Measurements from ENCODE around the gene CYB561D1.

- TF ChIP-seq POLR2A (IDR thresholded peaks at IDR 0.05): no peak
- TF ChIP-seq CTCF (IDR thresholded peaks at IDR 0.05): no peak
Observed at GRCh38 chr1:109500941-109501381, 7.1 kb downstream of the CYB561D1 start.
